ENCODE results near the gene GDPD5.

The GDPD5 gene

GRCh38 chr11:75399344-75400145 is 126.2 kb downstream of the GDPD5 start, which contains the start of gene RPS3:
Gene RPS3, plus strand, starts transcription at chr11:75399518. Its CDS starts 30 bp downstream, at chr11:75399548.
- Histone ChIP-seq H3K4me3 (ENCODE audit: low read depth, low read length) (peak within 1 kb of the TSS; percentile 99), H3K4me1 (ENCODE audit: control insufficient read depth, insufficient read depth, low read length) (peaks cover 2% of the 10 kb centered on the region), H3K27me3 (ENCODE audit: control insufficient read depth, insufficient read depth, low read length) (no peaks in the 10 kb centered on the region), H3K9ac (ENCODE audit: low read depth, low read length) (peak within 1 kb of the TSS; percentile 100), H3K9me3 (ENCODE audit: control insufficient read depth, insufficient read depth, low read length) (no peaks in the 10 kb centered on the region), H3K36me3 (ENCODE audit: control insufficient read depth, insufficient read depth, low read length) (peaks cover 39% of the 10 kb centered on the region)

DNA sequence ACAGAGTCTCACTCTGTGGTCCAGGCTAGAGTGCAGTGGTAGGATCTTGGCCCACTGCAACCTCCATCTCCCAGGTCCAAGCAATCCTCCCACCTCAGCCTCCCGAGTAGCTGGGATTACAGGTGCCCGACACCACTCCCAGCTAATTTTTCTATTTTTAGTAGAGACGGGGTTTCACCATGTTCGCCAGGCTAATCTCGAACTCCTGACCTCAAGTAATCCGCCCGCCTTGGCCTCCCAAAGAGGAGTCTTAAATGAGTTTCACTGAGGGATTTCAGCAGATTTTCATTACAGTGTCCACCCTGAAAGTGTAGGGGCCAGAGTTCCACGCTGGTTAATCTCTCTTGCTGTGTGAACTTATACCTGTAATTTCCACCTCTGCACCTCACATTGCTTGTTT is 126.8 kb downstream of the GDPD5 start:
- no peak overlapping the region for H3K4me3 ChIP-seq (ENCODE audit: low read depth, low read length)
- H3K36me3 ChIP-seq (ENCODE audit: control insufficient read depth, insufficient read depth, low read length), result peaks cover 33% of the 10 kb centered on the region
- no peaks in the 10 kb centered on the region for H3K27me3 ChIP-seq (ENCODE audit: control insufficient read depth, insufficient read depth, low read length)
- no peak overlapping the region for H3K9ac ChIP-seq (ENCODE audit: low read depth, low read length)
- H3K4me1 ChIP-seq (ENCODE audit: control insufficient read depth, insufficient read depth, low read length), result peaks cover 2% of the 10 kb centered on the region
- no peaks in the 10 kb centered on the region for H3K9me3 ChIP-seq (ENCODE audit: control insufficient read depth, insufficient read depth, low read length)

GRCh38 chr11:75394085-75394840 is 131.5 kb downstream of the GDPD5 start:
- H3K4me3 ChIP-seq (ENCODE audit: low read depth, low read length), result no peak overlapping the region
- H3K9ac ChIP-seq (ENCODE audit: low read depth, low read length), result no peak overlapping the region
- no peaks in the 10 kb centered on the region for H3K9me3 ChIP-seq (ENCODE audit: control insufficient read depth, insufficient read depth, low read length)
- H3K27me3 ChIP-seq (ENCODE audit: control insufficient read depth, insufficient read depth, low read length), result no peaks in the 10 kb centered on the region
- H3K4me1 ChIP-seq (ENCODE audit: control insufficient read depth, insufficient read depth, low read length), result no peaks in the 10 kb centered on the region
- H3K36me3 ChIP-seq (ENCODE audit: control insufficient read depth, insufficient read depth, low read length), result no peaks in the 10 kb centered on the region

DNA sequence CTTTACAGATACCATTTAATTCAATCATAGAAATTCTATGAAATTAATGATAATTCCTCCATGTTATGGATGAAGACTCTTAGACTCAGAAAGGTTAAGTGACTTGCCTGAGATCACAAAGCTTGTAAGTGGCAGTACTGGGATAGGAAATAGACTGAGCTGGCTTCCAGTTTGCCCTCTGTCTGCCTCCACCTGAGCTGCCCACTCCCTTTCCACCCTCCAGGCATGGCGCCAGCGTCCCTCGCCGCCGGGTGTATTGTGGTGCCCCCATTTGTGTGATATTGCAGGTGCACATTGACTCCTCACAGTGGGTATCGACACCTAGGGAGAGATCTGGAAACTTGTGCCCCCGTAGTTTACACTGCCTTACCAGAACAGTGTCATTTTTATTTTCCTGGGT is 135.8 kb downstream of the GDPD5 start:
- H3K36me3 ChIP-seq (ENCODE audit: control insufficient read depth, insufficient read depth, low read length), result no peaks in the 10 kb centered on the region
- no peaks in the 10 kb centered on the region for H3K27me3 ChIP-seq (ENCODE audit: control insufficient read depth, insufficient read depth, low read length)
- H3K4me3 ChIP-seq (ENCODE audit: low read depth, low read length), result no peak overlapping the region
- H3K9ac ChIP-seq (ENCODE audit: low read depth, low read length), result no peak overlapping the region
- no peaks in the 10 kb centered on the region for H3K9me3 ChIP-seq (ENCODE audit: control insufficient read depth, insufficient read depth, low read length)
- no peaks in the 10 kb centered on the region for H3K4me1 ChIP-seq (ENCODE audit: control insufficient read depth, insufficient read depth, low read length)

GRCh38 chr11:75389276-75389605 is 136.5 kb downstream of the GDPD5 start:
- H3K36me3 ChIP-seq (ENCODE audit: control insufficient read depth, insufficient read depth, low read length), result no peaks in the 10 kb centered on the region
- no peaks in the 10 kb centered on the region for H3K27me3 ChIP-seq (ENCODE audit: control insufficient read depth, insufficient read depth, low read length)
- H3K4me3 ChIP-seq (ENCODE audit: low read depth, low read length), result no peak overlapping the region
- no peaks in the 10 kb centered on the region for H3K9me3 ChIP-seq (ENCODE audit: control insufficient read depth, insufficient read depth, low read length)
- no peak overlapping the region for H3K9ac ChIP-seq (ENCODE audit: low read depth, low read length)
- no peaks in the 10 kb centered on the region for H3K4me1 ChIP-seq (ENCODE audit: control insufficient read depth, insufficient read depth, low read length)

- H3K9me3 ChIP-seq (ENCODE audit: control insufficient read depth, insufficient read depth, low read length), result no peaks in the 10 kb centered on the region
- H3K36me3 ChIP-seq (ENCODE audit: control insufficient read depth, insufficient read depth, low read length), result no peaks in the 10 kb centered on the region
- no peaks in the 10 kb centered on the region for H3K4me1 ChIP-seq (ENCODE audit: control insufficient read depth, insufficient read depth, low read length)
- H3K9ac ChIP-seq (ENCODE audit: low read depth, low read length), result no peak overlapping the region
- H3K27me3 ChIP-seq (ENCODE audit: control insufficient read depth, insufficient read depth, low read length), result no peaks in the 10 kb centered on the region
- H3K4me3 ChIP-seq (ENCODE audit: low read depth, low read length), result no peak overlapping the region
Measured at GRCh38 chr11:75388386-75389275, 137.1 kb downstream of the GDPD5 start.

DNA sequence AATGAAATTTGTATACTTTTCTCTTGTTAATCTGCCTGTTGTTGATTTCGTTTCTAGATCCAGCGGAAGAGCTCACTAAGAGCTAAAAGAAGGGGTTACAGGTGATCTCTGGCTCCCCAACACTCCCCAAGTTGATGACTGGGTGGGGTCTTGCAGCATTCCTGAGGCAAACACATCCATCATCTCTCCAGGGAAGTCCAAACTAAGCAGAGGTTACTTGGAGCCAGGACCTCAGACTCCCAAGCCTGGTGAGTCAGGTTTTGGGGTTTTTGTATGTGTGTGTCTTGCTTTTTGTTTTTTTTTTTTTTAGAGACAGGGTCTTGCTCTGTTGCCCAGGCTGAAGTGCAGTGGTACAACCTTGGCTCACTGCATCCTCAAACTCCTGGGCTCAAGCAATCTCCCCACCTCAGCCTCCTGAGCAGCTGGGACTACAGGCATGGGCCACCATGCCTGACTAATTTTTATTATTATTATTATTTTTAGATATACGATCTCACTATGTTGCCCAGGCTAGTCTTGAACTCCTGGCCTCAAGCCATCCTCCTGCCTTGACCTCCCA is 137.9 kb downstream of the GDPD5 start:
- Histone ChIP-seq H3K9me3 (ENCODE audit: control insufficient read depth, insufficient read depth, low read length) (no peaks in the 10 kb centered on the region), H3K4me1 (ENCODE audit: control insufficient read depth, insufficient read depth, low read length) (no peaks in the 10 kb centered on the region), H3K27me3 (ENCODE audit: control insufficient read depth, insufficient read depth, low read length) (no peaks in the 10 kb centered on the region), H3K4me3 (ENCODE audit: low read depth, low read length) (no peak overlapping the region), H3K36me3 (ENCODE audit: control insufficient read depth, insufficient read depth, low read length) (no peaks in the 10 kb centered on the region), H3K9ac (ENCODE audit: low read depth, low read length) (no peak overlapping the region)

- Histone ChIP-seq H3K4me3 (ENCODE audit: low read depth, low read length) (no peak overlapping the region), H3K9ac (ENCODE audit: low read depth, low read length) (no peak overlapping the region), H3K36me3 (ENCODE audit: control insufficient read depth, insufficient read depth, low read length) (no peaks in the 10 kb centered on the region), H3K9me3 (ENCODE audit: control insufficient read depth, insufficient read depth, low read length) (no peaks in the 10 kb centered on the region), H3K27me3 (ENCODE audit: control insufficient read depth, insufficient read depth, low read length) (no peaks in the 10 kb centered on the region), H3K4me1 (ENCODE audit: control insufficient read depth, insufficient read depth, low read length) (no peaks in the 10 kb centered on the region)
Measured at GRCh38 chr11:75386942-75387630, 138.7 kb downstream of the GDPD5 start.
